ENCODE data around the gene LTB4R2. TPM values are rescaled to one million over a fixed set of nuclear protein-coding genes. Genes with fewer than 3 reads are reported as not detected.
"Not testable (repeated sequence)": the region's sequence is repeated elsewhere in the genome, so short reads cannot be mapped to it uniquely, and the experiment has no call there.

LTB4R2 gene
- polyA plus RNA-seq, 1 donor, result 6.0 TPM

- 83% methylated on average over 2 of the region's 14 CpGs for WGBS (ENCODE audit: insufficient coverage, low lambda C conversion rate)
- Histone ChIP-seq H3K9me3 (ENCODE audit: control insufficient read depth, low read depth, low read length) (peaks cover 3% of the 10 kb centered on the region), H3K27me3 (ENCODE audit: control insufficient read depth, insufficient read depth, low read length) (peaks cover 33% of the 10 kb centered on the region), H3K4me3 (ENCODE audit: low read length) (no peak overlapping the region), H3K27ac (ENCODE audit: low read length) (no peak overlapping the region), H3K4me1 (ENCODE audit: control insufficient read depth, insufficient read depth, low read length) (peaks cover 3% of the 10 kb centered on the region), H3K36me3 (ENCODE audit: control insufficient read depth, insufficient read depth, low read length) (no peaks in the 10 kb centered on the region)
- no peak for DNase-seq
Observed at GRCh38 chr14:24321212-24321975, 11.5 kb downstream of the LTB4R2 start.

- no CpG with 5 or more reads among the region's 10 CpGs for WGBS (ENCODE audit: insufficient coverage, low lambda C conversion rate)
- no peaks in the 10 kb centered on the region for H3K36me3 ChIP-seq (ENCODE audit: control insufficient read depth, insufficient read depth, low read length)
- H3K9me3 ChIP-seq (ENCODE audit: control insufficient read depth, low read depth, low read length), result no peaks in the 10 kb centered on the region
- H3K27ac ChIP-seq (ENCODE audit: low read length), result no peak overlapping the region
- peaks cover 20% of the 10 kb centered on the region for H3K27me3 ChIP-seq (ENCODE audit: control insufficient read depth, insufficient read depth, low read length)
- DNase-seq, result no peak
- no peaks in the 10 kb centered on the region for H3K4me1 ChIP-seq (ENCODE audit: control insufficient read depth, insufficient read depth, low read length)
- no peak overlapping the region for H3K4me3 ChIP-seq (ENCODE audit: low read length)
Observed at GRCh38 chr14:24322672-24323071, 12.7 kb downstream of the LTB4R2 start.

- no peak for DNase-seq
- Histone ChIP-seq H3K4me3 (ENCODE audit: low read length) (no peak overlapping the region), H3K36me3 (ENCODE audit: control insufficient read depth, insufficient read depth, low read length) (no peaks in the 10 kb centered on the region), H3K9me3 (ENCODE audit: control insufficient read depth, low read depth, low read length) (no peaks in the 10 kb centered on the region), H3K27ac (ENCODE audit: low read length) (no peak overlapping the region), H3K4me1 (ENCODE audit: control insufficient read depth, insufficient read depth, low read length) (no peaks in the 10 kb centered on the region), H3K27me3 (ENCODE audit: control insufficient read depth, insufficient read depth, low read length) (peaks cover 14% of the 10 kb centered on the region)
- WGBS (ENCODE audit: insufficient coverage, low lambda C conversion rate), result no CpG with 5 or more reads among the region's 3 CpGs
Observed at GRCh38 chr14:24323341-24323740, 13.4 kb downstream of the LTB4R2 start.

- 86% methylated on average over 2 of the region's 6 CpGs for whole genome bisulfite sequencing (ENCODE audit: insufficient coverage, low lambda C conversion rate)
- no peaks in the 10 kb centered on the region for H3K4me1 ChIP-seq (ENCODE audit: control insufficient read depth, insufficient read depth, low read length)
- H3K36me3 ChIP-seq (ENCODE audit: control insufficient read depth, insufficient read depth, low read length), result no peaks in the 10 kb centered on the region
- DNase-seq, result no peak
- no peak overlapping the region for H3K4me3 ChIP-seq (ENCODE audit: low read length)
- H3K9me3 ChIP-seq (ENCODE audit: control insufficient read depth, low read depth, low read length), result no peaks in the 10 kb centered on the region
- peaks cover 7% of the 10 kb centered on the region for H3K27me3 ChIP-seq (ENCODE audit: control insufficient read depth, insufficient read depth, low read length)
- no peak overlapping the region for H3K27ac ChIP-seq (ENCODE audit: low read length)
Observed at GRCh38 chr14:24324024-24324423, 14.1 kb downstream of the LTB4R2 start.

- H3K36me3 ChIP-seq (ENCODE audit: control insufficient read depth, insufficient read depth, low read length), result no peaks in the 10 kb centered on the region
- H3K27ac ChIP-seq (ENCODE audit: low read length), result no peak overlapping the region
Observed at GRCh38 chr14:24325041-24325530, 15.1 kb downstream of the LTB4R2 start.

GRCh38 chr14:24325963-24326362 lies 16.0 kb downstream of the LTB4R2 start:
- Histone ChIP-seq H3K27ac (ENCODE audit: low read length) (no peak overlapping the region), H3K4me3 (ENCODE audit: low read length) (no peak overlapping the region), H3K4me1 (ENCODE audit: control insufficient read depth, insufficient read depth, low read length) (no peaks in the 10 kb centered on the region), H3K36me3 (ENCODE audit: control insufficient read depth, insufficient read depth, low read length) (no peaks in the 10 kb centered on the region), H3K9me3 (ENCODE audit: control insufficient read depth, low read depth, low read length) (no peaks in the 10 kb centered on the region), H3K27me3 (ENCODE audit: control insufficient read depth, insufficient read depth, low read length) (no peaks in the 10 kb centered on the region)
- DNase-seq, result no peak
- no CpG with 5 or more reads among the region's 9 CpGs for WGBS (ENCODE audit: insufficient coverage, low lambda C conversion rate)

More at GRCh38 chr14:24325041-24325530, 15.1 kb downstream of the LTB4R2 start:
- no peak overlapping the region for H3K4me3 ChIP-seq (ENCODE audit: low read length)
- H3K27me3 ChIP-seq (ENCODE audit: control insufficient read depth, insufficient read depth, low read length), result no peaks in the 10 kb centered on the region
- no peak for DNase-seq
- no peaks in the 10 kb centered on the region for H3K9me3 ChIP-seq (ENCODE audit: control insufficient read depth, low read depth, low read length)
- WGBS (ENCODE audit: insufficient coverage, low lambda C conversion rate), result no CpG with 5 or more reads among the region's 5 CpGs
- H3K4me1 ChIP-seq (ENCODE audit: control insufficient read depth, insufficient read depth, low read length), result no peaks in the 10 kb centered on the region

- H3K4me1 ChIP-seq (ENCODE audit: control insufficient read depth, insufficient read depth, low read length), result peaks cover 1% of the 10 kb centered on the region
- peaks cover under 1% of the 10 kb centered on the region for H3K27me3 ChIP-seq (ENCODE audit: control insufficient read depth, insufficient read depth, low read length)
- H3K9me3 ChIP-seq (ENCODE audit: control insufficient read depth, low read depth, low read length), result no peaks in the 10 kb centered on the region
- no peaks in the 10 kb centered on the region for H3K36me3 ChIP-seq (ENCODE audit: control insufficient read depth, insufficient read depth, low read length)
- H3K27ac ChIP-seq (ENCODE audit: low read length), result no peak overlapping the region
- no peak overlapping the region for H3K4me3 ChIP-seq (ENCODE audit: low read length)
- DNase-seq, result no peak
- no CpG with 5 or more reads among the region's 2 CpGs for WGBS (ENCODE audit: insufficient coverage, low lambda C conversion rate)
Observed at GRCh38 chr14:24327303-24327702, 17.4 kb downstream of the LTB4R2 start.

- not testable (repeated sequence) for DNase-seq; H3K27me3 ChIP-seq (ENCODE audit: control insufficient read depth, insufficient read depth, low read length); H3K4me3 ChIP-seq (ENCODE audit: low read length); H3K27ac ChIP-seq (ENCODE audit: low read length); H3K36me3 ChIP-seq (ENCODE audit: control insufficient read depth, insufficient read depth, low read length); H3K4me1 ChIP-seq (ENCODE audit: control insufficient read depth, insufficient read depth, low read length); H3K9me3 ChIP-seq (ENCODE audit: control insufficient read depth, low read depth, low read length)
- WGBS (ENCODE audit: insufficient coverage, low lambda C conversion rate), result no CpG with 5 or more reads among the region's 9 CpGs
Observed at GRCh38 chr14:24327914-24328313, 18.0 kb downstream of the LTB4R2 start.

GRCh38 chr14:24329073-24329663 lies 19.2 kb downstream of the LTB4R2 start:
- peaks cover 19% of the 10 kb centered on the region for H3K27me3 ChIP-seq (ENCODE audit: control insufficient read depth, insufficient read depth, low read length)
- WGBS (ENCODE audit: insufficient coverage, low lambda C conversion rate), result no CpG with 5 or more reads among the region's 12 CpGs
- H3K27ac ChIP-seq (ENCODE audit: low read length), result no peak overlapping the region
- H3K9me3 ChIP-seq (ENCODE audit: control insufficient read depth, low read depth, low read length), result peaks cover 5% of the 10 kb centered on the region
- peaks cover 15% of the 10 kb centered on the region for H3K4me1 ChIP-seq (ENCODE audit: control insufficient read depth, insufficient read depth, low read length)
- H3K36me3 ChIP-seq (ENCODE audit: control insufficient read depth, insufficient read depth, low read length), result no peaks in the 10 kb centered on the region
- no peak overlapping the region for H3K4me3 ChIP-seq (ENCODE audit: low read length)
- DNase-seq, result no peak

GRCh38 chr14:24329736-24330135 lies 19.8 kb downstream of the LTB4R2 start:
- peaks cover 10% of the 10 kb centered on the region for H3K9me3 ChIP-seq (ENCODE audit: control insufficient read depth, low read depth, low read length)
- peaks cover 25% of the 10 kb centered on the region for H3K27me3 ChIP-seq (ENCODE audit: control insufficient read depth, insufficient read depth, low read length)
- no peak overlapping the region for H3K27ac ChIP-seq (ENCODE audit: low read length)
- peaks cover 21% of the 10 kb centered on the region for H3K4me1 ChIP-seq (ENCODE audit: control insufficient read depth, insufficient read depth, low read length)
- no peak for DNase-seq
- H3K36me3 ChIP-seq (ENCODE audit: control insufficient read depth, insufficient read depth, low read length), result no peaks in the 10 kb centered on the region
- no peak overlapping the region for H3K4me3 ChIP-seq (ENCODE audit: low read length)
- no CpG with 5 or more reads among the region's 9 CpGs for WGBS (ENCODE audit: insufficient coverage, low lambda C conversion rate)
